ENCODE data around the gene AFMID.

DNA sequence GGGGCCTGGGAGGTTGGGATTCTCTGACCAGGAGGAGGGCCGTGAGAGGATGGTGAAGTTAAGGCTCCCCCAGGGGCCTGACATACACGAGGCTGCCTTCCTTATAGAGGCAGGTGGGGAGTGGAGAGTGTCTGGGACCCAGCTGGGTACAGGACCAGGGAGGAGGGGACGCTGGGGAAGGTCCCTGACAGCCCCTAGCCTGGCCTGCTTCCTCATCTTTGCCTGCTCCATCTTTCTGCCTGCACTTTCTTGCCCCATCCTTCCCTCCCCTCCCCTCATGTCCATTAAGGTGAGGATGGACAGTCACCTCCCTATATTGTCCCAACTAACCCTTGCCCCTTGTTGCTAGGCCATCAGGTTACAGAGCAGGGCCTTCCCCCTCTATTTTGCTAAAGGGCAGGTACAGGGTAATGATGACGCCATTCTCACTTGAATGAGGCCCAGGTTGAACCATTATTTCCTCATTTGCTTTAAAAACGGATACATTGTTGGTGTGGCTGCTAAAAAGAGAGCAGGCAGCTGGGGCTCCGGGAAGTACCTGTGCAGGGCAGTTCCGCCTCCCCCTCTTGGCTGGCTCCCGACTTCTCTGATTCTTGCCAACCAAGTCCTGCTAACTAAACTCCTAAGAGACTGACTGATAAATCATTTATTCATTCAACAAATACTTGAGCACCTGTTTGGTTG is 39.7 kb upstream of the AFMID start:
- TF ChIP-seq, protein P1, sequence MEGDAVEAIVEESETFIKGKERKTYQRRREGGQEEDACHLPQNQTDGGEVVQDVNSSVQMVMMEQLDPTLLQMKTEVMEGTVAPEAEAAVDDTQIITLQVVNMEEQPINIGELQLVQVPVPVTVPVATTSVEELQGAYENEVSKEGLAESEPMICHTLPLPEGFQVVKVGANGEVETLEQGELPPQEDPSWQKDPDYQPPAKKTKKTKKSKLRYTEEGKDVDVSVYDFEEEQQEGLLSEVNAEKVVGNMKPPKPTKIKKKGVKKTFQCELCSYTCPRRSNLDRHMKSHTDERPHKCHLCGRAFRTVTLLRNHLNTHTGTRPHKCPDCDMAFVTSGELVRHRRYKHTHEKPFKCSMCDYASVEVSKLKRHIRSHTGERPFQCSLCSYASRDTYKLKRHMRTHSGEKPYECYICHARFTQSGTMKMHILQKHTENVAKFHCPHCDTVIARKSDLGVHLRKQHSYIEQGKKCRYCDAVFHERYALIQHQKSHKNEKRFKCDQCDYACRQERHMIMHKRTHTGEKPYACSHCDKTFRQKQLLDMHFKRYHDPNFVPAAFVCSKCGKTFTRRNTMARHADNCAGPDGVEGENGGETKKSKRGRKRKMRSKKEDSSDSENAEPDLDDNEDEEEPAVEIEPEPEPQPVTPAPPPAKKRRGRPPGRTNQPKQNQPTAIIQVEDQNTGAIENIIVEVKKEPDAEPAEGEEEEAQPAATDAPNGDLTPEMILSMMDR (IDR thresholded peaks at IDR 0.05), result no peak
- no peak for TF ChIP-seq EZH2 (IDR thresholded peaks at IDR 0.05; ENCODE audit: borderline replicate concordance, insufficient read depth, low read depth, low read length, poor library complexity, severe bottlenecking)
